HFFc6 (cell line): ENCODE measurements around the gene NEK6. TPM values are rescaled to one million over a fixed set of nuclear protein-coding genes. Genes with fewer than 3 reads are reported as not detected.

Experiments
- DNase-seq: peaks from one replicate; pipeline ENCODE4 v3.0.0-alpha.2; 2018
- H3K27ac Mint-ChIP-seq: 2 replicates; pipeline ENCODE4 v1.8.0; 2020; ENCODE audit warnings: mild to moderate bottlenecking, mixed read lengths
- H3K27me3 Mint-ChIP-seq: 2 replicates; pipeline ENCODE4 v1.8.0; 2021; ENCODE audit warnings: mild to moderate bottlenecking, moderate library complexity, mixed read lengths; ENCODE audit not compliant: insufficient read depth
- H3K36me3 Mint-ChIP-seq: 2 replicates; pipeline ENCODE4 v1.8.0; 2021; ENCODE audit warnings: low read depth, mixed read lengths
- H3K4me1 Mint-ChIP-seq: 2 replicates; pipeline ENCODE4 v1.8.0; 2020; ENCODE audit warnings: low read depth, mixed read lengths
- H3K4me3 Mint-ChIP-seq: 2 replicates; pipeline ENCODE4 v1.8.0; 2020; ENCODE audit warnings: mild to moderate bottlenecking, moderate library complexity, mixed read lengths
- H3K9me3 Mint-ChIP-seq: 2 replicates; pipeline ENCODE4 v1.8.0; 2020; ENCODE audit warnings: mild to moderate bottlenecking, mixed read lengths
- CTCF ChIP-seq: fragments of 200-600 bp; sonication (generic); IDR thresholded peaks from 2 replicates; pipeline ENCODE4 v1.5.0; 2021; ENCODE audit warnings: antibody characterized with exemption, mild to moderate bottlenecking
- total RNA-seq, 6 experiments: library from RNA; stranded (reverse); fragmentation: NEBNext Ultra II Directional; extraction: Animal tissue kit (Norgen Biotek cat#: 25700); gene quantifications; 2 replicates in 1 of 6; 3 replicates in 5 of 6; pipeline ENCODE4 v1.2.3, GENCODE V29; 2021

NEK6 gene
- total RNA-seq, 6 experiments from 2014 or later = 66.5 to 81.1 (median 71.4) TPM

GRCh38 chr9:124268248-124268647 is 10.5 kb downstream of the NEK6 start:
- no peak for DNase-seq
- Mint-ChIP-seq H3K4me1 (peaks cover 61% of the 10 kb centered on the region), H3K9me3 (no peaks in the 10 kb centered on the region), H3K27me3 (peaks cover 1% of the 10 kb centered on the region; the same call in 1 of the 2 replicates), H3K27ac (peak overlapping the region; percentile 88), H3K36me3 (peaks cover 17% of the 10 kb centered on the region), H3K4me3 (no peak overlapping the region)
- no peak for TF ChIP-seq CTCF

GRCh38 chr9:124268661-124269060 is 10.9 kb downstream of the NEK6 start:
- peaks cover 57% of the 10 kb centered on the region for H3K4me1 Mint-ChIP-seq
- TF ChIP-seq CTCF = no peak
- peaks cover 1% of the 10 kb centered on the region; the same call in 1 of the 2 replicates for H3K27me3 Mint-ChIP-seq
- no peak for DNase-seq
- no peak overlapping the region; the same call in 1 of the 2 replicates for H3K4me3 Mint-ChIP-seq
- H3K36me3 Mint-ChIP-seq = peaks cover 17% of the 10 kb centered on the region
- peak overlapping the region; percentile 88; the same call in 1 of the 2 replicates for H3K27ac Mint-ChIP-seq
- no peaks in the 10 kb centered on the region for H3K9me3 Mint-ChIP-seq

GRCh38 chr9:124269556-124269955 is 11.8 kb downstream of the NEK6 start:
- no peak overlapping the region for H3K4me3 Mint-ChIP-seq
- peaks cover 1% of the 10 kb centered on the region; the same call in 1 of the 2 replicates for H3K27me3 Mint-ChIP-seq
- H3K9me3 Mint-ChIP-seq = no peaks in the 10 kb centered on the region
- no peak for TF ChIP-seq CTCF
- H3K27ac Mint-ChIP-seq = no peak overlapping the region
- peaks cover 17% of the 10 kb centered on the region for H3K36me3 Mint-ChIP-seq
- peaks cover 51% of the 10 kb centered on the region for H3K4me1 Mint-ChIP-seq
- DNase-seq = no peak

- Mint-ChIP-seq H3K4me3 (no peak overlapping the region), H3K36me3 (peaks cover 13% of the 10 kb centered on the region), H3K4me1 (peaks cover 40% of the 10 kb centered on the region), H3K27ac (no peak overlapping the region), H3K27me3 (peaks cover 1% of the 10 kb centered on the region; the same call in 1 of the 2 replicates), H3K9me3 (no peaks in the 10 kb centered on the region)
- no peak for TF ChIP-seq CTCF
- no peak for DNase-seq
These were observed 13.0 kb downstream of the NEK6 start for GRCh38 chr9:124270504-124271335.

- TF ChIP-seq CTCF = no peak
- no peak for DNase-seq
- Mint-ChIP-seq H3K27me3 (no peaks in the 10 kb centered on the region; the same call in 1 of the 2 replicates), H3K9me3 (no peaks in the 10 kb centered on the region), H3K4me1 (peaks cover 30% of the 10 kb centered on the region), H3K36me3 (0 out of 2 replicates have a peak, but pooled peaks cover 10% of the 10 kb centered on the region), H3K4me3 (no peak overlapping the region), H3K27ac (no peak overlapping the region)
These were observed 13.9 kb downstream of the NEK6 start for GRCh38 chr9:124271660-124272059.
